Endodermal cell (in vitro differentiated cells): ENCODE results near the gene CMTM3. TPM values are rescaled to one million over a fixed set of nuclear protein-coding genes. Genes with fewer than 3 reads are reported as not detected.

Experiments used
- DNase-seq: peaks from one replicate; pipeline ENCODE4 v3.0.0-alpha.2; 2017
- H3K27ac ChIP-seq: 2 replicates; pipeline ENCODE4 v1.5.1; 2013; ENCODE audit warnings: mild to moderate bottlenecking, low read depth, low read length, moderate library complexity
- H3K27me3 ChIP-seq: 2 replicates; pipeline ENCODE4 v1.6.1; 2013; ENCODE audit warnings: mild to moderate bottlenecking, low read length, moderate library complexity; ENCODE audit not compliant: insufficient read depth, control insufficient read depth, poor library complexity, severe bottlenecking
- H3K36me3 ChIP-seq: 2 replicates; pipeline ENCODE4 v1.7.0; 2013; ENCODE audit warnings: mild to moderate bottlenecking, low read length, moderate library complexity; ENCODE audit not compliant: control insufficient read depth, insufficient read depth
- H3K4me1 ChIP-seq: one replicate; pipeline ENCODE4 v1.7.0; 2013; ENCODE audit warnings: low read length; ENCODE audit not compliant: control insufficient read depth, insufficient read depth
- H3K4me3 ChIP-seq: 2 replicates; pipeline ENCODE4 v1.5.1; 2013; ENCODE audit warnings: mild to moderate bottlenecking, low read length, moderate library complexity
- H3K9ac ChIP-seq: 2 replicates; pipeline ENCODE4 v1.6.1; 2013; ENCODE audit warnings: mild to moderate bottlenecking, low read length, moderate library complexity; ENCODE audit not compliant: poor library complexity, severe bottlenecking; ENCODE audit errors: extremely low read depth
- H3K9me3 ChIP-seq: 2 replicates; pipeline ENCODE4 v1.6.1; 2013; ENCODE audit warnings: mild to moderate bottlenecking, low read length, moderate library complexity; ENCODE audit not compliant: control insufficient read depth
- H3K27ac Mint-ChIP-seq: 2 replicates; pipeline ENCODE4 v1.8.0; 2020; ENCODE audit warnings: mixed read lengths
- H3K27me3 Mint-ChIP-seq: 2 replicates; pipeline ENCODE4 v1.8.0; 2021; ENCODE audit warnings: mild to moderate bottlenecking, mixed read lengths; ENCODE audit not compliant: insufficient read depth
- H3K36me3 Mint-ChIP-seq: 2 replicates; pipeline ENCODE4 v1.8.0; 2020; ENCODE audit warnings: low read depth, mixed read lengths
- H3K4me1 Mint-ChIP-seq: 2 replicates; pipeline ENCODE4 v1.8.0; 2020; ENCODE audit warnings: mixed read lengths
- H3K4me3 Mint-ChIP-seq: 2 replicates; pipeline ENCODE4 v1.8.0; 2020; ENCODE audit warnings: mild to moderate bottlenecking, moderate library complexity, mixed read lengths
- H3K9me3 Mint-ChIP-seq: 2 replicates; pipeline ENCODE4 v1.8.0; 2020; ENCODE audit warnings: mild to moderate bottlenecking, mixed read lengths
- WGBS, 2 experiments: methylation state at CpG; one replicate each; pipeline versions ENCODE4 v1.1.5 to v1.1.7; 2013; ENCODE audit warnings: missing lambda C conversion rate in 2 of 2, mixed read lengths in 1 of 2; ENCODE audit not compliant: insufficient coverage in 1 of 2, insufficient read length in 1 of 2; 5-methylcytosine and 5-hydroxymethylcytosine counted together
- total RNA-seq, 2 donors: library from RNA; stranded (reverse); fragmentation: NEBNext Ultra II Directional in 1 of 2; extraction: Animal tissue kit (Norgen Biotek cat#: 25700) in 1 of 2; gene quantifications; 2 replicates in 1 of 2; 3 replicates in 1 of 2; pipeline ENCODE4 v1.2.1, GENCODE V29; 2021
- TF ChIP-seq, protein P1 (sequence below): fragments of 200-600 bp; sonication (generic); conservative IDR thresholded peaks from 2 replicates; pipeline ENCODE4 v1.5.0; 2021; ENCODE audit warnings: antibody characterized with exemption, mild to moderate bottlenecking

The CMTM3 gene
- total RNA-seq, 2 donors from 2014 or later = 44.2 to 48.5 TPM

DNA sequence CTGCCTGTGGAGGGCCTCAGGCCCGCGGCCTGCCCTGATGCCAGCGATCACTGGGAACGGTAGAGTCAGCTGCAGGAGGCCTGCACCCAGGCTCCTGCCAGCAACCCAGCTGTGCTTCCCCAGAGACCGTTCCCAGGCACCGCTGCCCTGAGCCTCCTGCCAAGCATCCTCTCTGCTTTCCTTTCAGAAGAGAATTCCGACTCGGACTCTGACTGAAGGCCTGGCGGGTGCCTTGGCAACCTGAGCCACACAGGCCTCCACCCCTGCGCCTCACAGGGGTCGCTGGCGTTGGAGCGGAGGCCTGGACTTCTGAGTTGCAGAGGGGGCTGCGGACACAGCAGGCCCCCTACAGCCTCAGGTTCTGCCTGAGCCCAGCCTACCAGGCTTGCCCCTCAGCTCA is 7.9 kb downstream of the CMTM3 start:
- Histone ChIP-seq H3K27me3 (no peaks in the 10 kb centered on the region), H3K9me3 (peaks cover 15% of the 10 kb centered on the region), H3K4me1 (peaks cover 21% of the 10 kb centered on the region), H3K9ac (no peak overlapping the region), H3K4me3 (no peak overlapping the region), H3K36me3 (peaks cover 72% of the 10 kb centered on the region), H3K27ac (no peak overlapping the region)
- Mint-ChIP-seq H3K36me3 (peaks cover 58% of the 10 kb centered on the region), H3K27ac (no peak overlapping the region), H3K9me3 (peaks cover 6% of the 10 kb centered on the region), H3K4me3 (no peak overlapping the region), H3K27me3 (no peaks in the 10 kb centered on the region), H3K4me1 (peaks cover 42% of the 10 kb centered on the region)
- TF ChIP-seq, protein P1, sequence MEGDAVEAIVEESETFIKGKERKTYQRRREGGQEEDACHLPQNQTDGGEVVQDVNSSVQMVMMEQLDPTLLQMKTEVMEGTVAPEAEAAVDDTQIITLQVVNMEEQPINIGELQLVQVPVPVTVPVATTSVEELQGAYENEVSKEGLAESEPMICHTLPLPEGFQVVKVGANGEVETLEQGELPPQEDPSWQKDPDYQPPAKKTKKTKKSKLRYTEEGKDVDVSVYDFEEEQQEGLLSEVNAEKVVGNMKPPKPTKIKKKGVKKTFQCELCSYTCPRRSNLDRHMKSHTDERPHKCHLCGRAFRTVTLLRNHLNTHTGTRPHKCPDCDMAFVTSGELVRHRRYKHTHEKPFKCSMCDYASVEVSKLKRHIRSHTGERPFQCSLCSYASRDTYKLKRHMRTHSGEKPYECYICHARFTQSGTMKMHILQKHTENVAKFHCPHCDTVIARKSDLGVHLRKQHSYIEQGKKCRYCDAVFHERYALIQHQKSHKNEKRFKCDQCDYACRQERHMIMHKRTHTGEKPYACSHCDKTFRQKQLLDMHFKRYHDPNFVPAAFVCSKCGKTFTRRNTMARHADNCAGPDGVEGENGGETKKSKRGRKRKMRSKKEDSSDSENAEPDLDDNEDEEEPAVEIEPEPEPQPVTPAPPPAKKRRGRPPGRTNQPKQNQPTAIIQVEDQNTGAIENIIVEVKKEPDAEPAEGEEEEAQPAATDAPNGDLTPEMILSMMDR = no peak
- no peak for DNase-seq
- 86 to 92% methylated on average over 11 to 14 of the region's 14 CpGs for WGBS, 2 experiments

DNA sequence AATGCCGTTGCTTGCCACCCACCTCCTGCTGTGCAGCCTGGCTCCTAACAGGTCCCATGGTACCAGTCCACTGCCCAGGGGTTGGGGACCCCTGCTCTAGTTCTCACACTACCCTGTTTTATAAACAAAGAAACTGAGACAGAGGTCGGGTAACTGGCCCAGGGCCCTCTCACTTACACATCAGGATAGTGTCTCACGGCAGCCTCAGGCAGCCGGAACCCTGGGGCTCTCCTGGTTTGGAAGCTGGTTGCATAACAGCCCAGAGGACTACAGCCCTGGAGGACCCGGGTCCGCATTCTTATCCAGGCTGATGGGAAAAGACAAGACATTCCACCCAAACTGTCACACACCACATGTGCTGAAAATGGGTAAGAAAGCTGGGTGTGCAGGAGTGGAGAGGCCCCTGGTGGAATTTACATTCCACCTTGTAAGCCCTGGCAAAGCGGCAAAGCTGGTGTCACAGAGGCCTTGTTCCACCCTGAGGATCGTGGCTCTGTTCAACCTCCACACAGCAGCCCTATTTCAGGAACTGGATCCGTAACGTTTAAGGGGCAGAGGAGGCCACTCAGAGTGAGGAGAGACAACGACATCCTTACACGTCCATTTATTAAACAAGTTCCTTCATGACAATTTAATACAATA is 9.8 kb downstream of the CMTM3 start:
- WGBS, 2 experiments = 95 to 98% methylated on average over 7 to 12 of the region's 12 CpGs
- Mint-ChIP-seq H3K9me3 (peaks cover 6% of the 10 kb centered on the region), H3K27me3 (no peaks in the 10 kb centered on the region), H3K27ac (no peak overlapping the region), H3K4me3 (no peak overlapping the region), H3K4me1 (peaks cover 55% of the 10 kb centered on the region), H3K36me3 (peaks cover 58% of the 10 kb centered on the region)
- H3K36me3 ChIP-seq = peaks cover 64% of the 10 kb centered on the region
- H3K9me3 ChIP-seq = peaks cover 15% of the 10 kb centered on the region
- DNase-seq = no peak
- H3K9ac ChIP-seq = no peak overlapping the region
- peaks cover 28% of the 10 kb centered on the region for H3K4me1 ChIP-seq
- H3K27me3 ChIP-seq = no peaks in the 10 kb centered on the region
- no peak overlapping the region for H3K4me3 ChIP-seq
- H3K27ac ChIP-seq = no peak overlapping the region
- TF ChIP-seq, protein P1 = no peak

DNA sequence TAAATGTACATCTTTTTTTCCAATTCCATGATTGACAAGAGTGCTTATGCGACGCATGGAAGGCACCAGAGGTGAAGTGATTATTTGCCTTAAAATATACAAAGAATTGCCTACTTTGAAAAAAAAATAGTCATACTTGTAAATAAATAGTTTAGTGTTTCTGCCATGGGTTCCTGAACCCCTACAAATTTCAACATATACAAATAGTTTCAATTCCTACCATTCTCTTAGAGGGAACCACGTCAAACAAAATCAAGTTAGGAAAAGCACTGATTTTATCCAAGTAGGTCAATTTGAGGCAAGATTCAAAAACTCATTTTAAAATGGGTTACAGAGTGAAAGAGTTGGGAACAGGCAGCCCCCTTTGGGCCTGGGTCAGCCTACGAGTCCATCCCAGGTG is 11.7 kb downstream of the CMTM3 start:
- no peak overlapping the region for H3K9ac ChIP-seq
- Mint-ChIP-seq H3K4me1 (peaks cover 64% of the 10 kb centered on the region), H3K36me3 (peaks cover 45% of the 10 kb centered on the region), H3K27me3 (no peaks in the 10 kb centered on the region), H3K9me3 (peaks cover 6% of the 10 kb centered on the region), H3K4me3 (peak overlapping the region; percentile 26), H3K27ac (peak overlapping the region; percentile 94)
- 61 to 95% methylated on average over 2 of the region's 4 CpGs for WGBS, 2 experiments
- TF ChIP-seq, protein P1 = no peak
- no peak for DNase-seq
- peaks cover 15% of the 10 kb centered on the region for H3K9me3 ChIP-seq
- peaks cover 59% of the 10 kb centered on the region for H3K36me3 ChIP-seq
- no peaks in the 10 kb centered on the region for H3K27me3 ChIP-seq
- H3K4me3 ChIP-seq = no peak overlapping the region
- peaks cover 46% of the 10 kb centered on the region for H3K4me1 ChIP-seq
- H3K27ac ChIP-seq = no peak overlapping the region
